ENCODE data around the gene NELFE. TPM values are rescaled to one million over a fixed set of nuclear protein-coding genes. Genes with fewer than 3 reads are reported as not detected.

NELFE gene
- total and polyA plus RNA-seq, 2 of the 13 experiments (the other 11 are each of a cell fraction or from before 2014, with no cell fraction given) = 51.3 to 69.8 TPM

DNA sequence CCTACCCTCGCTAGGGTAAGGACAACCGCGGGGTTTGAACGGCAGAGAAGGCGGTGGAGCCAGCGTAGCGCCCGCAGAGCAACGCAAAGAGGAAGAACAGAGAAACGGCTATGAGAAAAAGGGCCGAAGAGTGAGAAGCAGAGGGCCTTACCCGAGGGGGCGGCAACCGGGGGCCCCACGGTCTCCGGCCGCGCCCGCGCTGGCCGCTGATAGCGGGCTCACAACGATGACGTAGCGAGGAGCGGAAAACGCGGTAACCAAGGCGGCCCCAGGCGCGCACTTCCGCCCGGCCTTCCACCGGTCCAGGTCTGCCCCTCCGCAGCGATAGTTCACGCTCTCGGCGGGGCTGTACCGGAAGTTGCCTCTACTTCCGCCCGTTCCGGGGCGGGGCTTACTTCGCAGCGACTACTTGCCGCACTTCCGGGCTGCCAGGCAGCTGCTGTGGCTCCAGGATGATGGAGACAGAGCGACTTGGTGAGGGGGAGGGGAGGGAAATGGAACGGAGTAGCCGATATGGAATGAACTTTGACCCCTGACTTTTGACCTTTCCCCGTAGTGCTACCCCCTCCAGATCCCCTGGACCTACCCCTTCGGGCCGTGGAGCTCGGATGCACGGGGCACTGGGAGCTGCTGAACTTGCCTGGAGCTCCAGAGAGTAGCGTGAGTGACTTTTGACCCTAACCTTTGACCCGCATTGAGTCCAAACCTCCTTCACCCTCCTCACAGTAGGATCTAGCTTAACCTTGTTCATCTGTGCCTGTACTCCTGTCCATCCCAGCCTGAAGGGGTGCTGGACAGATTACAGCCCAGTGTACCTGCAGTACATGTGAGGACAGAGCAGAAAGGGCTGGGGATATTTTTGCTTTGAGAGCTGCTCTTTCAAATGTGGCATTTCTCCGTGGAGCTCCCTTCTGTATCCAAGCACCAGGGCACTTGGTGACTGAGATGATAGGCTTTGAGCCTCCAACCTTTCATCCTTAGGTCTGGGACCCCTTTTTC lies at the start of gene NELFE, which contains the start of gene SKIC2 (continued):
- TF ChIP-seq ZNF576 (CRISPR knock-in tag; IDR thresholded peaks at IDR 0.05) (no peak), ZNF878 (CRISPR knock-in tag; IDR thresholded peaks at IDR 0.05) (no peak), CENPT (CRISPR knock-in tag; IDR thresholded peaks at IDR 0.05; ENCODE audit: low read depth) (no peak; the same call in 1 of the 2 replicates), SRSF4 (IDR thresholded peaks at IDR 0.05; ENCODE audit: low read depth, low read length, poor library complexity, severe bottlenecking) (no peak), PRDM10 (CRISPR knock-in tag; IDR thresholded peaks at IDR 0.05; ENCODE audit: low read depth) (peak; percentile 91), PHF20 (CRISPR knock-in tag; IDR thresholded peaks at IDR 0.05) (peak; percentile 99), AGO1 (IDR thresholded peaks at IDR 0.05; ENCODE audit: low read depth, low read length, poor library complexity, severe bottlenecking) (peak; percentile 83), ZNF660 (CRISPR knock-in tag; IDR thresholded peaks at IDR 0.05; ENCODE audit: borderline replicate concordance, low read depth) (no peak), ZNF850 (CRISPR knock-in tag; conservative IDR thresholded peaks at IDR 0.05) (no peak), ELF3 (CRISPR knock-in tag; IDR thresholded peaks at IDR 0.05) (peak; percentile 95), ZFP82 (CRISPR knock-in tag; IDR thresholded peaks at IDR 0.05; ENCODE audit: borderline replicate concordance) (no peak), ZNF746 (CRISPR knock-in tag; IDR thresholded peaks at IDR 0.05) (peak; percentile 67; the same call in 1 of the 2 replicates), SNAPC2 (CRISPR knock-in tag; IDR thresholded peaks at IDR 0.05) (no peak), CCDC6 (CRISPR knock-in tag; IDR thresholded peaks at IDR 0.05) (peak; percentile 56; the same call in 1 of the 2 replicates), SETDB1 (CRISPR knock-in tag; IDR thresholded peaks at IDR 0.05; ENCODE audit: borderline replicate concordance) (no peak), ZNF75D (CRISPR knock-in tag; IDR thresholded peaks at IDR 0.05; ENCODE audit: borderline replicate concordance) (no peak), ZNF10 (CRISPR knock-in tag; IDR thresholded peaks at IDR 0.05; ENCODE audit: borderline replicate concordance, low read depth) (no peak), ZSCAN31 (CRISPR knock-in tag; IDR thresholded peaks at IDR 0.05; ENCODE audit: low read depth) (peak; percentile 90), ZNF615 (CRISPR knock-in tag; IDR thresholded peaks at IDR 0.05; ENCODE audit: borderline replicate concordance) (0 out of 2 replicates have a peak, but pooled peaks have one; percentile 32), ZNF431 (CRISPR knock-in tag; IDR thresholded peaks at IDR 0.05; ENCODE audit: borderline replicate concordance, low read depth) (peak; percentile 61; the same call in 1 of the 2 replicates), ZBTB42 (CRISPR knock-in tag; IDR thresholded peaks at IDR 0.05) (no peak)
- TF ChIP-seq, protein P1, sequence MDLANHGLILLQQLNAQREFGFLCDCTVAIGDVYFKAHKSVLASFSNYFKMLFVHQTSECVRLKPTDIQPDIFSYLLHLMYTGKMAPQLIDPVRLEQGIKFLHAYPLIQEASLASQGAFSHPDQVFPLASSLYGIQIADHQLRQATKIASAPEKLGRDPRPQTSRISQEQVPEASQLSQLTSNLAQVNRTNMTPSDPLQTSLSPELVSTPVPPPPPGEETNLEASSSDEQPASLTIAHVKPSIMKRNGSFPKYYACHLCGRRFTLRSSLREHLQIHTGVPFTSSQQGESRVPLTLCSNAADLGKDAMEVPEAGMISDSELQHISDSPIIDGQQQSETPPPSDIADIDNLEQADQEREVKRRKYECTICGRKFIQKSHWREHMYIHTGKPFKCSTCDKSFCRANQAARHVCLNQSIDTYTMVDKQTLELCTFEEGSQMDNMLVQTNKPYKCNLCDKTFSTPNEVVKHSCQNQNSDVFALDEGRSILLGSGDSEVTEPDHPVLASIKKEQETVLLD (CRISPR knock-in tag; IDR thresholded peaks at IDR 0.05; ENCODE audit: low read depth) = peak; percentile 90
